DND-41 (cell line): ENCODE measurements around the gene KCNH3.

Source experiments
- EZH2 ChIP-seq: IDR thresholded peaks from 3 replicates; pipeline ENCODE4 v1.6.1; 2012; ENCODE audit warnings: borderline replicate concordance, low read depth, mild to moderate bottlenecking, moderate library complexity, low read length, inconsistent platforms; ENCODE audit not compliant: severe bottlenecking
- TF ChIP-seq, protein P1 (sequence below): IDR thresholded peaks from 2 replicates; pipeline ENCODE4 v1.5.1; 2012; ENCODE audit warnings: borderline replicate concordance, low read length, moderate library complexity, mild to moderate bottlenecking; ENCODE audit not compliant: poor library complexity, severe bottlenecking; ENCODE audit errors: extremely low read depth

GRCh38 chr12:49541140-49541861 lies 2.5 kb downstream of the KCNH3 start:
- TF ChIP-seq, protein P1, sequence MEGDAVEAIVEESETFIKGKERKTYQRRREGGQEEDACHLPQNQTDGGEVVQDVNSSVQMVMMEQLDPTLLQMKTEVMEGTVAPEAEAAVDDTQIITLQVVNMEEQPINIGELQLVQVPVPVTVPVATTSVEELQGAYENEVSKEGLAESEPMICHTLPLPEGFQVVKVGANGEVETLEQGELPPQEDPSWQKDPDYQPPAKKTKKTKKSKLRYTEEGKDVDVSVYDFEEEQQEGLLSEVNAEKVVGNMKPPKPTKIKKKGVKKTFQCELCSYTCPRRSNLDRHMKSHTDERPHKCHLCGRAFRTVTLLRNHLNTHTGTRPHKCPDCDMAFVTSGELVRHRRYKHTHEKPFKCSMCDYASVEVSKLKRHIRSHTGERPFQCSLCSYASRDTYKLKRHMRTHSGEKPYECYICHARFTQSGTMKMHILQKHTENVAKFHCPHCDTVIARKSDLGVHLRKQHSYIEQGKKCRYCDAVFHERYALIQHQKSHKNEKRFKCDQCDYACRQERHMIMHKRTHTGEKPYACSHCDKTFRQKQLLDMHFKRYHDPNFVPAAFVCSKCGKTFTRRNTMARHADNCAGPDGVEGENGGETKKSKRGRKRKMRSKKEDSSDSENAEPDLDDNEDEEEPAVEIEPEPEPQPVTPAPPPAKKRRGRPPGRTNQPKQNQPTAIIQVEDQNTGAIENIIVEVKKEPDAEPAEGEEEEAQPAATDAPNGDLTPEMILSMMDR = no peak
- no peak for TF ChIP-seq EZH2
